ENCODE results near the gene LRP2.
"Not testable (repeated sequence)": the region's sequence is repeated elsewhere in the genome, so short reads cannot be mapped to it uniquely, and the experiment has no call there.

Gene LRP2

GRCh38 chr2:169159686-169160085 lies 202.6 kb downstream of the LRP2 start:
- ATAC-seq (replicated peaks) (no peak), DNase-seq (no peak)
- Mint-ChIP-seq H3K4me3 (no peak overlapping the region), H3K27me3 (peaks cover 30 to 31% of the 10 kb centered on the region in 2 donors), H3K36me3 (ENCODE audit: insufficient read depth) (no peaks in the 10 kb centered on the region), H3K9me3 (no peaks in the 10 kb centered on the region), H3K27ac (no peak overlapping the region), H3K4me1 (ENCODE audit: low read depth in 2 of 2) (no peaks in the 10 kb centered on the region)

GRCh38 chr2:169158874-169159273 lies 203.5 kb downstream of the LRP2 start:
- H3K36me3 Mint-ChIP-seq (ENCODE audit: insufficient read depth), result no peaks in the 10 kb centered on the region
- no peak for ATAC-seq (replicated peaks)
- no peaks in the 10 kb centered on the region for H3K4me1 Mint-ChIP-seq (ENCODE audit: low read depth in 2 of 2)
- DNase-seq, result no peak
- H3K27me3 Mint-ChIP-seq, result peaks cover 26 to 31% of the 10 kb centered on the region in 2 donors
- H3K9me3 Mint-ChIP-seq, result peaks cover 3 to 4% of the 10 kb centered on the region in 2 donors
- no peak overlapping the region for H3K27ac Mint-ChIP-seq
- no peak overlapping the region for H3K4me3 Mint-ChIP-seq

- Mint-ChIP-seq H3K27ac (no peak overlapping the region), H3K27me3 (no peaks in the 10 kb centered on the region)
- no peak for ATAC-seq (replicated peaks)
Measured at GRCh38 chr2:169146220-169146619, 216.1 kb downstream of the LRP2 start.

GRCh38 chr2:169143998-169144397 lies 218.3 kb downstream of the LRP2 start:
- ATAC-seq (replicated peaks) (no peak), DNase-seq (no peak)
- H3K4me1 Mint-ChIP-seq (ENCODE audit: low read depth in 2 of 2), result no peaks in the 10 kb centered on the region
- H3K36me3 Mint-ChIP-seq (ENCODE audit: insufficient read depth), result no peaks in the 10 kb centered on the region
- no peak overlapping the region for H3K27ac Mint-ChIP-seq
- no peaks in the 10 kb centered on the region for H3K9me3 Mint-ChIP-seq
- no peak overlapping the region for H3K4me3 Mint-ChIP-seq
- H3K27me3 Mint-ChIP-seq, result no peaks in the 10 kb centered on the region

More at GRCh38 chr2:169146220-169146619, 216.1 kb downstream of the LRP2 start:
- H3K36me3 Mint-ChIP-seq (ENCODE audit: insufficient read depth), result no peaks in the 10 kb centered on the region
- H3K9me3 Mint-ChIP-seq, result no peaks in the 10 kb centered on the region
- no peaks in the 10 kb centered on the region for H3K4me1 Mint-ChIP-seq (ENCODE audit: low read depth in 2 of 2)
- no peak for DNase-seq
- no peak overlapping the region for H3K4me3 Mint-ChIP-seq

- no peak overlapping the region for H3K27ac Mint-ChIP-seq
- H3K4me1 Mint-ChIP-seq (ENCODE audit: low read depth in 2 of 2), result peaks cover 0 to 1% of the 10 kb centered on the region in 2 donors
- ATAC-seq (replicated peaks) (peak; percentile 68), DNase-seq (peak; percentile 62 to 65 (median 65))
- no peak overlapping the region for H3K4me3 Mint-ChIP-seq
- no peaks in the 10 kb centered on the region for H3K36me3 Mint-ChIP-seq (ENCODE audit: insufficient read depth)
- H3K9me3 Mint-ChIP-seq, result no peaks in the 10 kb centered on the region
- H3K27me3 Mint-ChIP-seq, result no peaks in the 10 kb centered on the region
Measured at GRCh38 chr2:169141713-169142352, 220.5 kb downstream of the LRP2 start.

- no peaks in the 10 kb centered on the region for H3K27me3 Mint-ChIP-seq
- H3K27ac Mint-ChIP-seq, result peak overlapping the region in 1 of 2 donors; percentile 10
- no peaks in the 10 kb centered on the region for H3K36me3 Mint-ChIP-seq (ENCODE audit: insufficient read depth)
- no peaks in the 10 kb centered on the region for H3K9me3 Mint-ChIP-seq
- no peak overlapping the region for H3K4me3 Mint-ChIP-seq
- ATAC-seq (replicated peaks), result no peak
- DNase-seq, result no peak
- H3K4me1 Mint-ChIP-seq (ENCODE audit: low read depth in 2 of 2), result peaks cover 0 to 1% of the 10 kb centered on the region in 2 donors
Measured at GRCh38 chr2:169139993-169140767, 222.2 kb downstream of the LRP2 start.

- no peak for ATAC-seq (replicated peaks)
- Mint-ChIP-seq H3K36me3 (ENCODE audit: insufficient read depth) (no peaks in the 10 kb centered on the region), H3K9me3 (no peaks in the 10 kb centered on the region), H3K4me3 (no peak overlapping the region), H3K27me3 (no peaks in the 10 kb centered on the region), H3K4me1 (ENCODE audit: low read depth in 2 of 2) (peaks cover 0 to 1% of the 10 kb centered on the region in 2 donors), H3K27ac (no peak overlapping the region)
- no peak for DNase-seq
Measured at GRCh38 chr2:169139145-169139544, 223.2 kb downstream of the LRP2 start.

GRCh38 chr2:169137924-169138323 lies 224.4 kb downstream of the LRP2 start:
- Mint-ChIP-seq H3K36me3 (ENCODE audit: insufficient read depth) (no peaks in the 10 kb centered on the region), H3K4me1 (ENCODE audit: low read depth in 2 of 2) (peaks cover 0 to 1% of the 10 kb centered on the region in 2 donors), H3K4me3 (no peak overlapping the region), H3K27ac (no peak overlapping the region), H3K9me3 (no peaks in the 10 kb centered on the region), H3K27me3 (no peaks in the 10 kb centered on the region)
- DNase-seq (no peak), ATAC-seq (replicated peaks) (no peak)

- Mint-ChIP-seq H3K27ac (no peak overlapping the region), H3K4me1 (ENCODE audit: low read depth in 2 of 2) (peaks cover 0 to 1% of the 10 kb centered on the region in 2 donors), H3K36me3 (ENCODE audit: insufficient read depth) (no peaks in the 10 kb centered on the region), H3K9me3 (no peaks in the 10 kb centered on the region), H3K4me3 (no peak overlapping the region), H3K27me3 (no peaks in the 10 kb centered on the region)
- DNase-seq (no peak), ATAC-seq (replicated peaks) (no peak)
Measured at GRCh38 chr2:169136885-169137534, 225.3 kb downstream of the LRP2 start.

- DNase-seq; H3K4me1 Mint-ChIP-seq (ENCODE audit: low read depth in 2 of 2); H3K4me3 Mint-ChIP-seq; ATAC-seq (replicated peaks); H3K9me3 Mint-ChIP-seq; H3K27me3 Mint-ChIP-seq; H3K36me3 Mint-ChIP-seq (ENCODE audit: insufficient read depth); H3K27ac Mint-ChIP-seq: not testable (repeated sequence)
Measured at GRCh38 chr2:169136428-169136827, 225.9 kb downstream of the LRP2 start.

GRCh38 chr2:169134272-169134671 lies 228.1 kb downstream of the LRP2 start:
- DNase-seq; H3K4me1 Mint-ChIP-seq (ENCODE audit: low read depth in 2 of 2); H3K27ac Mint-ChIP-seq; H3K36me3 Mint-ChIP-seq (ENCODE audit: insufficient read depth); H3K4me3 Mint-ChIP-seq; H3K9me3 Mint-ChIP-seq; H3K27me3 Mint-ChIP-seq; ATAC-seq (replicated peaks): not testable (repeated sequence)

- Mint-ChIP-seq H3K9me3 (no peaks in the 10 kb centered on the region), H3K4me1 (ENCODE audit: low read depth in 2 of 2) (no peaks in the 10 kb centered on the region), H3K4me3 (no peak overlapping the region), H3K27ac (no peak overlapping the region), H3K36me3 (ENCODE audit: insufficient read depth) (no peaks in the 10 kb centered on the region), H3K27me3 (no peaks in the 10 kb centered on the region)
- ATAC-seq (replicated peaks), result peak; percentile 95
- DNase-seq, result no peak
Measured at GRCh38 chr2:169131587-169132512, 230.5 kb downstream of the LRP2 start.

- Mint-ChIP-seq H3K4me1 (ENCODE audit: low read depth in 2 of 2) (no peaks in the 10 kb centered on the region), H3K27ac (no peak overlapping the region), H3K36me3 (ENCODE audit: insufficient read depth) (no peaks in the 10 kb centered on the region), H3K27me3 (no peaks in the 10 kb centered on the region), H3K9me3 (no peaks in the 10 kb centered on the region), H3K4me3 (no peak overlapping the region)
- ATAC-seq (replicated peaks) (no peak), DNase-seq (no peak)
Measured at GRCh38 chr2:169129703-169130243, 232.6 kb downstream of the LRP2 start.

Data from effector memory CD8-positive, alpha-beta T cell (primary cell).